Hematopoietic multipotent progenitor cell treated with erythropoietin and hydrocortisone succinate and interleukin-3 and kit ligand, for 17 days (in vitro differentiated cells): ENCODE results near the gene LYZL1.
"Not testable (repeated sequence)": the region's sequence is repeated elsewhere in the genome, so short reads cannot be mapped to it uniquely, and the experiment has no call there.

ENCODE experiments used
- DNase-seq: peaks from one replicate; pipeline ENCODE4 v3.0.0-alpha.2; 2015; ENCODE audit warnings: low spot score

LYZL1 gene

GRCh38 chr10:29332061-29332760 lies 43.3 kb downstream of the LYZL1 start:
- DNase-seq, result no peak

GRCh38 chr10:29332761-29333148 lies 43.9 kb downstream of the LYZL1 start:
- no peak for DNase-seq

- DNase-seq, result not testable (repeated sequence)
Measured at GRCh38 chr10:29337526-29337925, 48.7 kb downstream of the LYZL1 start.

GRCh38 chr10:29343607-29344038 lies 54.8 kb downstream of the LYZL1 start:
- no peak for DNase-seq

- DNase-seq, result no peak
Measured at GRCh38 chr10:29344073-29344820, 55.4 kb downstream of the LYZL1 start.

GRCh38 chr10:29345144-29345909 lies 56.5 kb downstream of the LYZL1 start:
- DNase-seq, result no peak

GRCh38 chr10:29345910-29346209 lies 57.0 kb downstream of the LYZL1 start:
- DNase-seq, result no peak

- DNase-seq, result no peak
Measured at GRCh38 chr10:29346296-29347001, 57.6 kb downstream of the LYZL1 start.

- no peak for DNase-seq
Measured at GRCh38 chr10:29348836-29349235, 60.0 kb downstream of the LYZL1 start.

GRCh38 chr10:29353305-29353704 lies 64.4 kb downstream of the LYZL1 start:
- no peak for DNase-seq

GRCh38 chr10:29353887-29354561 lies 65.2 kb downstream of the LYZL1 start:
- no peak for DNase-seq

GRCh38 chr10:29355411-29355991 lies 66.6 kb downstream of the LYZL1 start:
- DNase-seq, result no peak

GRCh38 chr10:29356931-29357330 lies 68.1 kb downstream of the LYZL1 start:
- DNase-seq, result no peak

GRCh38 chr10:29358010-29358616 lies 69.2 kb downstream of the LYZL1 start:
- DNase-seq, result no peak

- not testable (repeated sequence) for DNase-seq
Measured at GRCh38 chr10:29360215-29360853, 71.5 kb downstream of the LYZL1 start.
